IMR-90 (cell line): Measurements from ENCODE around the gene GAS7. TPM values are rescaled to one million over a fixed set of nuclear protein-coding genes. Genes with fewer than 3 reads are reported as not detected.

Experiments
- ATAC-seq: fragments of 200-7000 bp; cut with Tn5 transposase; 2 replicates; pipeline ENCODE4 v1.9.1; 2020; ENCODE audit warnings: low read depth, mild to moderate bottlenecking, moderate library complexity
- BruUV-seq: library from RNA; stranded (reverse); fragments of 400-500 nt; replicated peaks from 2 replicates; lab custom pipeline; 2021; lab: Mats Ljungman, UMichigan
- CTCF ChIA-PET: fragments of 300-600 bp; formaldehyde crosslinking; extraction: SDS; loops from one replicate; lab custom pipeline; 2021; ENCODE audit warnings: antibody characterized with exemption; lab: Yijun Ruan, JAX
- POLR2A ChIA-PET: fragments of 300-600 bp; sonication (Branson Sonifier 250); formaldehyde crosslinking; loops from one replicate; lab custom pipeline; 2022; ENCODE audit warnings: antibody characterized with exemption; ENCODE audit not compliant: unreplicated experiment; lab: Charles Lee
- DNase-seq: peaks from one replicate; pipeline ENCODE4 v3.0.0; 2013
- H2AFZ ChIP-seq: replicated peaks from 2 replicates; pipeline ENCODE3; 2013; ENCODE audit warnings: low read length, mild to moderate bottlenecking; ENCODE audit not compliant: poor library complexity
- H2AK5ac ChIP-seq: 2 replicates; pipeline ENCODE4 v1.6.1; 2013; ENCODE audit warnings: low read depth, low read length, inconsistent platforms
- H2AK9ac ChIP-seq: replicated peaks from 2 replicates; pipeline ENCODE3; 2013; ENCODE audit warnings: mild to moderate bottlenecking, low read depth, low read length, moderate library complexity; ENCODE audit not compliant: poor library complexity
- H2BK120ac ChIP-seq: 2 replicates; pipeline ENCODE4 v1.6.1; 2013; ENCODE audit warnings: low read depth, low read length, inconsistent platforms
- H2BK15ac ChIP-seq: 3 replicates; pipeline ENCODE4 v1.6.1; 2013; ENCODE audit warnings: low read depth, low read length, inconsistent platforms
- H2BK20ac ChIP-seq: 2 replicates; pipeline ENCODE4 v1.6.1; 2013; ENCODE audit warnings: low read depth, mild to moderate bottlenecking, inconsistent platforms, low read length, moderate library complexity
- H2BK5ac ChIP-seq: 2 replicates; pipeline ENCODE4 v1.6.1; 2013; ENCODE audit warnings: mild to moderate bottlenecking, low read depth, low read length, inconsistent platforms; ENCODE audit not compliant: poor library complexity, severe bottlenecking
- H3K14ac ChIP-seq: replicated peaks from 2 replicates; pipeline ENCODE4 v1.6.1; 2013; ENCODE audit warnings: low read depth, low read length, inconsistent platforms
- H3K18ac ChIP-seq: 2 replicates; pipeline ENCODE4 v1.6.1; 2013; ENCODE audit warnings: low read depth, low read length, control low read depth
- H3K23ac ChIP-seq: 2 replicates; pipeline ENCODE4 v1.6.1; 2013; ENCODE audit warnings: low read depth, low read length, inconsistent platforms
- H3K27ac ChIP-seq: 2 replicates; pipeline ENCODE4 v1.5.1; 2013; ENCODE audit warnings: mild to moderate bottlenecking, control low read depth, low read length; ENCODE audit not compliant: insufficient read depth
- H3K27me3 ChIP-seq: 2 replicates; pipeline ENCODE4 v1.6.1; 2013; ENCODE audit warnings: low read length; ENCODE audit not compliant: control insufficient read depth, insufficient read depth
- H3K36me3 ChIP-seq: 2 replicates; pipeline ENCODE4 v1.6.1; 2013; ENCODE audit warnings: low read length, mixed read lengths; ENCODE audit not compliant: control insufficient read depth, insufficient read depth
- H3K4ac ChIP-seq: 2 replicates; pipeline ENCODE4 v1.6.1; 2013; ENCODE audit warnings: low read depth, low read length, inconsistent platforms
- H3K4me1 ChIP-seq: 2 replicates; pipeline ENCODE4 v1.6.1; 2013; ENCODE audit warnings: low read length, mixed read lengths; ENCODE audit not compliant: control insufficient read depth, insufficient read depth
- H3K4me2 ChIP-seq: 2 replicates; pipeline ENCODE4 v1.6.1; 2013; ENCODE audit warnings: low read depth, mild to moderate bottlenecking, control low read depth, low read length, moderate library complexity
- H3K4me3 ChIP-seq: 2 replicates; pipeline ENCODE4 v1.5.1; 2013; ENCODE audit warnings: low read depth, mild to moderate bottlenecking, control low read depth, low read length, moderate library complexity; ENCODE audit not compliant: insufficient read depth
- H3K56ac ChIP-seq: 2 replicates; pipeline ENCODE4 v1.6.1; 2013; ENCODE audit warnings: low read length, inconsistent platforms; ENCODE audit not compliant: insufficient read depth; ENCODE audit errors: extremely low read depth
- H3K79me1 ChIP-seq, 2 experiments: 2 replicates each; pipeline ENCODE4 v1.6.1; 2013; ENCODE audit warnings: low read length in 2 of 2, inconsistent platforms in 1 of 2, low read depth in 1 of 2
- H3K9ac ChIP-seq: 2 replicates; pipeline ENCODE4 v1.6.1; 2013; ENCODE audit warnings: low read depth, low read length, control low read depth
- H3K9me1 ChIP-seq: 2 replicates; pipeline ENCODE4 v1.6.1; 2013; ENCODE audit warnings: low read length, inconsistent platforms; ENCODE audit not compliant: insufficient read depth
- H3K9me3 ChIP-seq: 2 replicates; pipeline ENCODE4 v1.6.1; 2013; ENCODE audit warnings: low read length; ENCODE audit not compliant: control insufficient read depth, insufficient read depth
- H4K20me1 ChIP-seq: 2 replicates; pipeline ENCODE4 v1.6.1; 2013; ENCODE audit warnings: low read length, inconsistent platforms; ENCODE audit not compliant: insufficient read depth
- H4K5ac ChIP-seq: 2 replicates; pipeline ENCODE4 v1.6.1; 2013; ENCODE audit warnings: mild to moderate bottlenecking, low read depth, low read length, control low read depth
- H4K8ac ChIP-seq, 2 experiments: 2 replicates each; pipeline ENCODE4 v1.6.1; 2013; ENCODE audit warnings: low read depth in 2 of 2, low read length in 2 of 2, control low read depth in 1 of 2, inconsistent platforms in 1 of 2
- H4K91ac ChIP-seq: 2 replicates; pipeline ENCODE4 v1.6.1; 2013; ENCODE audit warnings: low read depth, low read length, inconsistent platforms; ENCODE audit not compliant: insufficient read depth
- BHLHE40 ChIP-seq: fragments of 150-350 bp; IDR thresholded peaks from 2 replicates; pipeline ENCODE4 v1.6.1; 2016; ENCODE audit warnings: mild to moderate bottlenecking, low read depth, low read length
- FOS ChIP-seq: fragments of 150-350 bp; IDR thresholded peaks from 2 replicates; pipeline ENCODE4 v1.6.1; 2016; ENCODE audit warnings: low read depth, low read length
- NFE2L2 ChIP-seq: fragments of 150-350 bp; IDR thresholded peaks from 2 replicates; pipeline ENCODE4 v1.6.1; 2016; ENCODE audit warnings: low read depth, mild to moderate bottlenecking, low read length
- WGBS, 2 experiments: methylation state at CpG; one replicate each; pipeline versions ENCODE4 v1.1.5 to v1.1.7; 2013; ENCODE audit warnings: missing lambda C conversion rate in 2 of 2; ENCODE audit not compliant: insufficient read length in 1 of 2; ENCODE audit errors: extremely low coverage in 2 of 2; 5-methylcytosine and 5-hydroxymethylcytosine counted together
- dilution Hi-C: fragments of 300-500 bp; cut with HindIII; formaldehyde crosslinking; loops from one replicate; pipeline ENCODE4 v1.14.3; 2018; ENCODE audit warnings: low sequenced_read_pairs; ENCODE audit not compliant: unreplicated experiment
- in situ Hi-C: fragments of 300-500 bp; cut with MboI; formaldehyde crosslinking; loops from 3 replicates; pipeline ENCODE4 v1.14.3; 2019; ENCODE audit warnings: low sequenced_read_pairs, inconsistent platforms, mixed read lengths
- intact Hi-C: fragments of 100-400 bp; cut with micrococcal nuclease; formaldehyde crosslinking; loops from 2 replicates; pipeline ENCODE4 v1.10.0; 2022
- polyA plus RNA-seq, 3 experiments: library from polyadenylated mRNA; depleted of rRNA; stranded (reverse); fragments of >200 nt; gene quantifications; 2 replicates each; pipeline ENCODE4 v1.2.3, GENCODE V29; 2012; ENCODE audit warnings: low replicate concordance in 1 of 3
- total RNA-seq: library from RNA; depleted of rRNA; stranded (reverse); fragments of >200 nt; gene quantifications from 2 replicates; pipeline ENCODE4 v1.2.3, GENCODE V29; 2012
- TF ChIP-seq, protein P1 (sequence below): conservative IDR thresholded peaks from 2 replicates; pipeline ENCODE4 v1.5.1; 2012; ENCODE audit warnings: mild to moderate bottlenecking, low read depth, low read length, improper control_type of control experiment

GAS7 gene
- total and polyA plus RNA-seq, 2 of the 4 experiments (the other 2 are of a cell fraction): 4.6 to 5.0 TPM

DNA sequence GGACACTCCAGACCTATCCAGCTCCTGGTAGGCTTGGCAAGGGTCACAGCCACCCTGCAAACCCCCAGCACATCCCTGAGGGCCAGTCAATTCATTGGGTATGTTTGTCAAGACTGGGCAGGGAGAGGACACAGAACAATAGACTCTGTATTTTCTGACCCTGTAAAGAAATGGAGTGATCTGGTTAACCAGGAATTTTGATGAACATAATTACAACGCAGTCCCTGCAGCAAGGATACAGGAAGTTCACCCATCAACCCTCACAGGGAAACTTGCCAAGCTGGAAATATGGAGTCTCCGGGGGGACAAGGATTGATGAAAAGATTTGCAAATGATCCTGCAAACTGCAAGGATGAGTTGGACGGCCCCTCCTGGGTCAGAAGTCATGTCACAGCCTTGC lies 167.3 kb downstream of the GAS7 start:
- Histone ChIP-seq H2AK5ac (no peak overlapping the region), H3K4ac (no peak overlapping the region), H4K20me1 (no peaks in the 10 kb centered on the region), H4K91ac (no peak overlapping the region), H3K4me1 (peaks cover 2% of the 10 kb centered on the region; the same call in 1 of the 2 replicates), H2BK5ac (no peak overlapping the region), H3K18ac (no peak overlapping the region), H3K4me2 (no peak overlapping the region), H3K36me3 (no peaks in the 10 kb centered on the region), H2BK20ac (no peak overlapping the region), H2AK9ac (no peak overlapping the region), H3K9me3 (no peaks in the 10 kb centered on the region), H2BK120ac (no peak overlapping the region), H3K9ac (no peak overlapping the region), H3K79me1 (no peaks in the 10 kb centered on the region), H2BK15ac (no peak overlapping the region), H3K23ac (no peak overlapping the region), H3K4me3 (no peak overlapping the region), H4K8ac (no peak overlapping the region), H2AFZ (no peak overlapping the region), H4K5ac (no peak overlapping the region), H3K14ac (no peak overlapping the region), H3K56ac (no peak overlapping the region), H3K27me3 (no peaks in the 10 kb centered on the region), H3K27ac (no peak overlapping the region), H3K9me1 (no peaks in the 10 kb centered on the region)
- dilution Hi-C loops (no loop called here), intact Hi-C loops (no loop called here), in situ Hi-C loops (no loop called here)
- no peak for ATAC-seq
- no TSS peak for BruUV-seq
- CTCF ChIA-PET: no interaction called here
- no peak for DNase-seq
- WGBS, 2 experiments: no CpG with 5 or more reads among the region's 3 CpGs
- TF ChIP-seq NFE2L2 (no peak), FOS (no peak), BHLHE40 (no peak)
- TF ChIP-seq, protein P1, sequence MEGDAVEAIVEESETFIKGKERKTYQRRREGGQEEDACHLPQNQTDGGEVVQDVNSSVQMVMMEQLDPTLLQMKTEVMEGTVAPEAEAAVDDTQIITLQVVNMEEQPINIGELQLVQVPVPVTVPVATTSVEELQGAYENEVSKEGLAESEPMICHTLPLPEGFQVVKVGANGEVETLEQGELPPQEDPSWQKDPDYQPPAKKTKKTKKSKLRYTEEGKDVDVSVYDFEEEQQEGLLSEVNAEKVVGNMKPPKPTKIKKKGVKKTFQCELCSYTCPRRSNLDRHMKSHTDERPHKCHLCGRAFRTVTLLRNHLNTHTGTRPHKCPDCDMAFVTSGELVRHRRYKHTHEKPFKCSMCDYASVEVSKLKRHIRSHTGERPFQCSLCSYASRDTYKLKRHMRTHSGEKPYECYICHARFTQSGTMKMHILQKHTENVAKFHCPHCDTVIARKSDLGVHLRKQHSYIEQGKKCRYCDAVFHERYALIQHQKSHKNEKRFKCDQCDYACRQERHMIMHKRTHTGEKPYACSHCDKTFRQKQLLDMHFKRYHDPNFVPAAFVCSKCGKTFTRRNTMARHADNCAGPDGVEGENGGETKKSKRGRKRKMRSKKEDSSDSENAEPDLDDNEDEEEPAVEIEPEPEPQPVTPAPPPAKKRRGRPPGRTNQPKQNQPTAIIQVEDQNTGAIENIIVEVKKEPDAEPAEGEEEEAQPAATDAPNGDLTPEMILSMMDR: no peak
- POLR2A ChIA-PET: no interaction called here
